ENCODE results near the gene LHX8.

LHX8 gene

GRCh38 chr1:75208862-75209261 lies 74.7 kb downstream of the LHX8 start:
- DNase-seq = no peak

All from stimulated activated CD4-positive, alpha-beta T cell treated with anti-CD3 and anti-CD28 coated beads, Interleukin-4, amount 100 ng/mL, for 4 hours (primary cell).